TTC549 (cell line): Measurements from ENCODE around the gene HEATR5B.
"Not testable (repeated sequence)": the region's sequence is repeated elsewhere in the genome, so short reads cannot be mapped to it uniquely, and the experiment has no call there.

Experiments used
- FAIRE-seq: peaks from 2 replicates; lab custom pipeline; 2012; peaks lifted over from hg19 to GRCh38; lab: Jason Lieb, UNC

The HEATR5B gene

DNA sequence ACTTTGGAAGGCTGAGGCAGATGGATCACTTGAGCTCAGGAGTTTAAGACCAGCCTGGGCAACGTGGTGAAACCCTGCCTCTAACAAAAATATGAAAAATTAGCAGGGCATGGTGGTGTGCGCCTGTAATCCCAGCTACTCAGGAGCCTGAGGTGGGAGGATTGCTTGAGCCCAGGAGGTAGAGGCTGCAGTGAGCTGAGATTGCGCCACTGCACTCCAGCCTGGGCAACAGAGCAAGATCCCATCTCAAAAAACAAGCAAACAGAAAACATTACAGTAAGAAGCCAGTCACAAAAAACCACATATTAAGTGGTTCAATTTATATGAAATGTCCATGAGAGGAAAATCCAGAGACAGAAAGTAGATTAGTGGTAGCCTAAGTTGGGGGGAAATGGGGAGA, 105.2 kb downstream of the HEATR5B start:
- not testable (repeated sequence) for FAIRE-seq

DNA sequence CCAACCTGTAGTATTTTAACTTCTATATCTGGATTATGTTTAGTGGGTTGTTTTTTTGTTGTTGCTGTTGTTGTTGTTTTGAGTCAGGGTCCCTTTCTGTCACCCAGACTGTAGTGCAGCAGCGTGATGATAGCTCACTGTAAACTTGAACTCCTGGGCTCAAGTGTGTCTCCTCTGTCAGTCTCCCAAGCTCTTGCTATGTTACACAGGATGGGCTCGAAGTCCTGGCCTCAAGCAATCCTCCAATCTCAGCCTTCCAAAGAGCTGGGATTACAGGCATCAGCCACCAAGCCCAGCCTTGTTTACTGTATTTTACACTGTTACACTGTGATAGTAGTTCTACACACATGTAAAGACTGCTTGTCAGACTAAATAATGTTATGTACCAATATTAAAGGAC, 108.1 kb downstream of the HEATR5B start:
- no peak for FAIRE-seq

- no peak for FAIRE-seq
Measured at GRCh38 chr2:36975306-36975705, 108.9 kb downstream of the HEATR5B start.

DNA sequence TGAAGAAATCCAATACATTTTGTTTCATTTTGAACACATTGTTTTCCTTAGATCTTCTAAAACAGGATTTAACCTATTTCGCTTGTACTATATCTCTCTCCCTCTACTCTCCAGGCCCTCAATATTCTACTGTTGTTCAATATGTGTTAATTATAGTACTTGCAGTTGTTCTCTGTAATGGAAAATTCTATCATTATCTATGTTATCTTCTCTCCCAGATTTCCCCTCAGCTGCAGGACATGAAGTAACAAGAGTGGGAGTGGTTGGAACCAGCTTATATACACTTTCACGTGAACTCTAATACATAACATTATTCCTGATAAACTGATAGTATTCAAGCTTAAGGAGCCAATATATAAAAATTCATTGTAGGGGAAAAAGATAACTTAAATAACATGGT, 110.9 kb downstream of the HEATR5B start:
- FAIRE-seq = no peak

DNA sequence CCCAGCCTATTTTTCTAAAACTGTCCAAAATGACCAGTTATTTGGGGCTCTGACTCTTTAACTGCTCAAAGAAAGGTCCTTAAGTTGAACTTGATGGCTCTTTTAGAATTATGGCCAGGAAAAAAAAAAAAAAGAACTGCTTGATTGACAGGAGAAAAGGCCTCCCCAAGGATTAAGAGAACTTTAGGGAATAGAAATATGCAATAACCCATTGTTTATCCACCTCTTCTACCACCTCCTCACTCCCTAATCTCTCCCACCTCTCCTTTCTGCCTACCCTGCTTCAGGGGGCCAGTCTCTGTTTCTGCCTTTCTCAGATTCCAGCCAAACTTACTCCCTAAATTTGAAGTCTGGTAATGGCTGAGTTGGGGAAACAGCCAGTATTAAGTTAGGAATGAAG, 112.2 kb downstream of the HEATR5B start:
- no peak for FAIRE-seq

DNA sequence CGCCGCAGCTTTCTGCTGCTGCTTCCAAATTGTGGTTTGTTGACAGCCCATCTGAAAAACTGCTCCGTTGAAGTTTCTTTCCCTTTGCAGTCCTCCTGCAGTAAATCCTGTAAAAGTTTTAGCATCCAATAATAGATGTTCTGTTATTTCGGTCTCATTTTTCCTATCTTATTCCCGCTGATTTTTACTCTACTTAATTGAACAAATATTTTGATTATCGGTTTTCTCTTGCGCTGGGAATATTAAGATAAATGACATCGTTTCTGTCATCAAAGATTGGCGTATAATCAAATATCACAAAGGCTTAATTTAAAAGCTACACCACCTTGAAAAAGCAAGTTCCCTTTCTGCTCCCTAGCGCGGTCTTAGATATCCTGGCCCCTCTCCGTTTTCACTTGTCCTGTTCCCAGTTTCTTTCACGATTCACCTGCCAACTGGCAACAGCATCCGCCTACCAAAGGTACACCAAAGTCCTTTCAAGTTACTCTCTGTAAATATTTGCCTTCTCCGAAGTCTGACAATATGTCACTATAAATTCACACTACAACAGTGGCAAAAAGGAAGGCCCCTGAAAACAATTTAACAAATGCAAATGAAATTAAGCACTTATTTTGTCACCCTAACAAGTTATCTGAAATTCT, 116.8 kb downstream of the HEATR5B start:
- no peak for FAIRE-seq

GRCh38 chr2:36966370-36967235, 117.6 kb downstream of the HEATR5B start, which contains the start of gene STRN:
STRN (minus strand) TSS chr2:36966536; CDS start chr2:36966463, 73 bp downstream.
- no peak for FAIRE-seq

GRCh38 chr2:36965751-36966369, 118.3 kb downstream of the HEATR5B start:
- no peak for FAIRE-seq

- FAIRE-seq = no peak
Measured at GRCh38 chr2:36965206-36965605, 119.0 kb downstream of the HEATR5B start.

- no peak for FAIRE-seq
Measured at GRCh38 chr2:36964496-36965058, 119.6 kb downstream of the HEATR5B start.

GRCh38 chr2:36963734-36964133, 120.4 kb downstream of the HEATR5B start:
- no peak for FAIRE-seq

DNA sequence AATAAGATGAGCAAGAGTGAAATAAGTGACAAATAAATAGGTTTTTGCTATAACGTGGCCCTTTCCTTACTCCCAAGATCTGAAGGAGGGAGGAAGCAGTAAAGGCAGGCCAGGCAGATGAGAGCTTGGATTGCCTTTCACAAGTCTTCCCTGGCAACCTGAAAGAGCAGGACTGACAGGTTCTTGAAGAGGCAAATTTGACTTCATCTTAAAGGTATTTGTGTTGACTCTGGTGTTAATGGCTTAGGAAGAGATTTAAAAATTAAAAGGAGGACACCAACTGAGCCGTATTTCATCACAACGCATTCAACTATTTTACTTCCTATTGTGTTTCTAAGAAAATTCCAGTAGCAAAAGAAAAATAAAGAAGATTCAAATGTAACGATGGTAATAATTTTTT, 121.1 kb downstream of the HEATR5B start:
- no peak for FAIRE-seq

GRCh38 chr2:36960773-36961172, 123.4 kb downstream of the HEATR5B start:
- FAIRE-seq = no peak

DNA sequence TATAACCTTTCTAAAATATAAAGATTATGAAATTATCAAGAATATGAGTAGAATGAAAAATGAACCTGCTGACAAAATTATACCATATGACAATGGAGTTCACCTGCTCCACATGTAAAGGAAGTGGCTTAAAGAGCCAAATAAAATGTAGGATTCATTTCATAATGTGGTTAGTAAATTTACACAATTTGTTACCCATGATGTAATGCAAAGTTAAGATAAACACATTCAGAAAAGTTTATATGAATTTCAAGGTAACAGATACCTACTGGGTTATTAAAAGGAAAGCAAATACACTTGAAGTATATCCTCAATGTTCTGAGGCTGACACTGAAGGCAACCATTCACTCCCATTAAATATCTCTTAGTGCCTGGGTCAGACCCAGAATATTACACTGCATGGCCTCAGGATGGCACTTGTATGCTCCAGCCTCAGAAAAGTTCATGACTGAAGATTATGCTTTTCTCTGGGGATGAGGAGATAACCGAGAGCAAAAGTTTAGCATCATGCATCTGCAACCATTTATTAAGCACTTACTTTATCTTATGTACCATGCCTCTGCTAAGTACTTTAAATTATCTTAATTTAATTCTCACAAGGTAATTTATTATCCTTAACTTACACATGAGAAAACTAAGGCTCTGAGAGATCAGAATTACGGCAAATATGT, 124.0 kb downstream of the HEATR5B start:
- FAIRE-seq = no peak

GRCh38 chr2:36954977-36955607, 129.1 kb downstream of the HEATR5B start:
- no peak for FAIRE-seq

DNA sequence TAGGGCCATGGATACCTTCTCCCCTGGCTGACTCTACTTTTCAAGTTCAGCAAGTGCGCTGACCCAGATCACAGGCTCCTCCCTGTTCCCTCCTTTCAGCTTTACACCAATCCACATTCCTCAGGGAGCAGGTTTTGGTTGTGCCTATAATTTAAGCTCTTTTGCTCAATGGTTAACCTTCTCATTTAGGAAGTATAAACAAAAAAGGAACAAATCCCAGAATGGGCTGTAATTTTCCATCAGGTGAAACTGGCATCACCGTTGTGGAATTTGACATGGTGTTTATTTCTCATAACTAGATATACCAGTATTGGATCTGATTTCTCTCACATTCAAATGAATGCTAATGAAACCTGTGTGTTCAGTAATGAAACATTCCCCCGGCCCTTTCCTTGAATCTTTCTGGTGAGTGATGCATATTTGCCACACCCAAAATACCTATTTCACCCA, 131.4 kb downstream of the HEATR5B start:
- FAIRE-seq = no peak

DNA sequence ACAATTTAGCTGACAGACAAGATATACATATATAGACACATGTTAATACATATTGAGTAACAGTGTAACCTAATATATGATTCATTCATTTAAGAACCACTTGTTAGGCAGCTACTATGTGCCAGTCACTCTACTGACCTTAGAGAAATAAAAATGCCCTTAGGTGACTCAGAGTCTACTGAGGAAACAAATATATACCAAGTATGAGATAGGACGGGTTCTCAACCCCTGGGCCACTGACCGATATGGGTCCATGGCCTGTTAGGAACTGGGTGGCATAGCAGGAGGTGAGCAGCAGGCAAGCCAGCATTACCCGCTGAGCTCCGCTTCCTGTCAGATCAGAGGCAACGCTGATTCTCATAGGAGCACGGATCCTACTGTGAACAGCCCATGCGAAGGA, 132.6 kb downstream of the HEATR5B start:
- no peak for FAIRE-seq

DNA sequence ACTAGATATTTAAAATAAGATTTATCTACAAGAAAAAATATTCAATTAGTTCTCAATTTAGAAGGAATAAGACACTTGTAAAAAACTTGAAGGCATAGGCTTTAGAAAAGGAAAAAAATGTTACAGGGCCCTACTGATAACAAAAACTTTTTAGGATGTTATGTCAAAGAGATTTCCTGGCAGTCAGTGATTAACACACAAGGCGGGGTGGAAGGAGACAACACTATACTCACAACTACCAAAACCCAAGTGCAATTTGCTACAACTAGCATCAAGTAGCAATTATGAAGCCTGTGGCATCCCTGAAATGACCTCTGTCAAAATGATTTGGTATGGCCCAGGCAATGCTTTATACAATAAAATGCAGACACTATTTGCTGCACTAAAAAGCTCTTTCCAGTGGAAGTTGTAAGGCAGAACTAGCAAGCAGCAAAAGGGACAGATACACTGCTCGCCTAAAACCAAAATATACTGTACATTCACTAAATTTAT, 133.1 kb downstream of the HEATR5B start:
- no peak for FAIRE-seq

GRCh38 chr2:36949845-36950244, 134.3 kb downstream of the HEATR5B start:
- FAIRE-seq = no peak

DNA sequence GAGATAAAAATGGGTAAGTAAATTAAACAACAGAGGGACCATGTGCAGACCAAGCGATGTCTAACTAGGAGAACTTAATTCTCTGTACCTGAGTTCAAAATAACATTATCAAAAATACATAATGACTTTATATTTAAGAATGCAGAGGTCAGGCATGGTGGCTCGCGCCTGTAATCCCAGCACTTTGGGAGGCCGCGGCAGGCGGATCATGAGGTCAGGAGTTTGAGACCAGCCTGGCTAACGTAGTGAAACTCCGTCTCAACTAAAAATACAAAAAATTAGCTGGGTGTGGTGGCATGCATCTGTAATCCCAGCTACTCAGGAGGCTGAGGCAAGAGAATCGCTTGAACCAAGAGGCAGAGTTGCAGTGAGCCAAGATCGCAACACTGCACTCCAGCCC, 138.9 kb downstream of the HEATR5B start:
- not testable (repeated sequence) for FAIRE-seq

DNA sequence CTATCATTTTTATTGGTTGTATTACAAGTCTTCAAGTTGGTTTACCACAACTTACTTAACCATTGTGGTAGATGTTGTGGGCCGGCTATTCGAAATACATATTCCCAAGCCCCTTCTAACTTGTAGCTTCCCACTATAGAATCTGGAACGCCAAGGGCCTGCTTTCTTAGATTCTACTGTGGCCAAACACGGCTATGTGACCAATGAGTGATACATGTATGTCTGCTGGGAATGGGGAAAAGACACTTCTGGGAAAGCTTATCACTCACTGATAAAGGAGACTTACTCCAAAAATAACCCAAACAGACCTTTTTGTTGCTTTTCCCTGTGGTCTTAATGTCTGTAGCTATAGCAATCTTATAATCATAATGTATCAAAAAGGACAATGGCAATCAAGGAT, 142.3 kb downstream of the HEATR5B start:
- no peak for FAIRE-seq

DNA sequence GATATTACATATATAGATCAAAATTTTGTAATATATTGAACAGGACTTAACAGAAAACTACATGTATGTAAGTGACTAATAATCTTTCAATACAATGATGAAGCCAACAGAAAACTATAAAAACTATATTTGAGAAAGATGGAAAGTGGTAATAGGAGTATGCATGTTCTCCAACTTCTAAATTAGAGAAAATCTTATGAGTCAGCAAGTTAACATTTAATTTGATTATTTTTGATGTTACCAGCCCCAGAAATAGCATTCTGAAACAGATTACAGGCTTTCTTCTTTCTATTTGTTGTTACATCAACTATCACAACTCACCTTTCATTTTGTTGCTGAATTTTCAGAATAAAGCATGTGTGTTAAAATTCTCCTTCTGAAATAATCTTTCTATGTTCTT, 147.6 kb downstream of the HEATR5B start:
- peak; percentile 32 for FAIRE-seq
